Measurements from ENCODE around the gene BRD1.

BRD1 gene

GRCh38 chr22:49803134-49803533 lies 24.5 kb downstream of the BRD1 start:
- H3K9ac ChIP-seq (ENCODE audit: low read length): no peak overlapping the region
- no peak overlapping the region for H3K27ac ChIP-seq (ENCODE audit: low read length)
- H3K36me3 ChIP-seq (ENCODE audit: control insufficient read depth, low read depth, low read length): peaks cover 35% of the 10 kb centered on the region

GRCh38 chr22:49801391-49802060 lies 26.1 kb downstream of the BRD1 start:
- Histone ChIP-seq H3K27me3 (ENCODE audit: control insufficient read depth, insufficient read depth, low read length) (no peaks in the 10 kb centered on the region), H3K9ac (ENCODE audit: low read length) (no peak overlapping the region), H3K4me1 (ENCODE audit: control insufficient read depth, low read depth, low read length) (no peaks in the 10 kb centered on the region), H3K27ac (ENCODE audit: low read length) (no peak overlapping the region), H3K4me3 (ENCODE audit: low read length) (no peak overlapping the region), H3K36me3 (ENCODE audit: control insufficient read depth, low read depth, low read length) (peaks cover 51% of the 10 kb centered on the region), H3K9me3 (ENCODE audit: control insufficient read depth, low read depth, low read length) (no peaks in the 10 kb centered on the region)

More at GRCh38 chr22:49803134-49803533, 24.5 kb downstream of the BRD1 start:
- H3K27me3 ChIP-seq (ENCODE audit: control insufficient read depth, insufficient read depth, low read length): no peaks in the 10 kb centered on the region
- H3K4me1 ChIP-seq (ENCODE audit: control insufficient read depth, low read depth, low read length): no peaks in the 10 kb centered on the region
- H3K4me3 ChIP-seq (ENCODE audit: low read length): no peak overlapping the region
- H3K9me3 ChIP-seq (ENCODE audit: control insufficient read depth, low read depth, low read length): no peaks in the 10 kb centered on the region

- Histone ChIP-seq H3K4me3 (ENCODE audit: low read length) (no peak overlapping the region), H3K9me3 (ENCODE audit: control insufficient read depth, low read depth, low read length) (no peaks in the 10 kb centered on the region), H3K9ac (ENCODE audit: low read length) (no peak overlapping the region), H3K27me3 (ENCODE audit: control insufficient read depth, insufficient read depth, low read length) (no peaks in the 10 kb centered on the region), H3K36me3 (ENCODE audit: control insufficient read depth, low read depth, low read length) (peaks cover 56% of the 10 kb centered on the region), H3K27ac (ENCODE audit: low read length) (no peak overlapping the region), H3K4me1 (ENCODE audit: control insufficient read depth, low read depth, low read length) (no peaks in the 10 kb centered on the region)
These were observed 27.1 kb downstream of the BRD1 start for GRCh38 chr22:49800408-49801238.

GRCh38 chr22:49799431-49800075 lies 28.1 kb downstream of the BRD1 start:
- Histone ChIP-seq H3K4me1 (ENCODE audit: control insufficient read depth, low read depth, low read length) (no peaks in the 10 kb centered on the region), H3K27me3 (ENCODE audit: control insufficient read depth, insufficient read depth, low read length) (no peaks in the 10 kb centered on the region), H3K4me3 (ENCODE audit: low read length) (no peak overlapping the region), H3K9me3 (ENCODE audit: control insufficient read depth, low read depth, low read length) (no peaks in the 10 kb centered on the region), H3K36me3 (ENCODE audit: control insufficient read depth, low read depth, low read length) (peaks cover 67% of the 10 kb centered on the region), H3K9ac (ENCODE audit: low read length) (no peak overlapping the region), H3K27ac (ENCODE audit: low read length) (no peak overlapping the region)

GRCh38 chr22:49798486-49799151 lies 29.1 kb downstream of the BRD1 start:
- no peaks in the 10 kb centered on the region for H3K4me1 ChIP-seq (ENCODE audit: control insufficient read depth, low read depth, low read length)
- peaks cover 70% of the 10 kb centered on the region for H3K36me3 ChIP-seq (ENCODE audit: control insufficient read depth, low read depth, low read length)
- no peaks in the 10 kb centered on the region for H3K9me3 ChIP-seq (ENCODE audit: control insufficient read depth, low read depth, low read length)
- no peak overlapping the region for H3K9ac ChIP-seq (ENCODE audit: low read length)
- no peaks in the 10 kb centered on the region for H3K27me3 ChIP-seq (ENCODE audit: control insufficient read depth, insufficient read depth, low read length)
- H3K4me3 ChIP-seq (ENCODE audit: low read length): no peak overlapping the region
- no peak overlapping the region for H3K27ac ChIP-seq (ENCODE audit: low read length)

GRCh38 chr22:49797706-49798105 lies 30.0 kb downstream of the BRD1 start:
- H3K4me1 ChIP-seq (ENCODE audit: control insufficient read depth, low read depth, low read length): no peaks in the 10 kb centered on the region
- H3K36me3 ChIP-seq (ENCODE audit: control insufficient read depth, low read depth, low read length): peaks cover 70% of the 10 kb centered on the region
- no peak overlapping the region for H3K27ac ChIP-seq (ENCODE audit: low read length)
- H3K4me3 ChIP-seq (ENCODE audit: low read length): no peak overlapping the region
- H3K9me3 ChIP-seq (ENCODE audit: control insufficient read depth, low read depth, low read length): no peaks in the 10 kb centered on the region
- no peaks in the 10 kb centered on the region for H3K27me3 ChIP-seq (ENCODE audit: control insufficient read depth, insufficient read depth, low read length)
- no peak overlapping the region for H3K9ac ChIP-seq (ENCODE audit: low read length)

- Histone ChIP-seq H3K9me3 (ENCODE audit: control insufficient read depth, low read depth, low read length) (no peaks in the 10 kb centered on the region), H3K27me3 (ENCODE audit: control insufficient read depth, insufficient read depth, low read length) (no peaks in the 10 kb centered on the region), H3K9ac (ENCODE audit: low read length) (no peak overlapping the region), H3K36me3 (ENCODE audit: control insufficient read depth, low read depth, low read length) (peaks cover 75% of the 10 kb centered on the region), H3K4me3 (ENCODE audit: low read length) (no peak overlapping the region), H3K4me1 (ENCODE audit: control insufficient read depth, low read depth, low read length) (no peaks in the 10 kb centered on the region), H3K27ac (ENCODE audit: low read length) (no peak overlapping the region)
These were observed 30.9 kb downstream of the BRD1 start for GRCh38 chr22:49796596-49797270.

- Histone ChIP-seq H3K27ac (ENCODE audit: low read length) (no peak overlapping the region), H3K9ac (ENCODE audit: low read length) (no peak overlapping the region), H3K4me1 (ENCODE audit: control insufficient read depth, low read depth, low read length) (no peaks in the 10 kb centered on the region), H3K9me3 (ENCODE audit: control insufficient read depth, low read depth, low read length) (no peaks in the 10 kb centered on the region), H3K27me3 (ENCODE audit: control insufficient read depth, insufficient read depth, low read length) (no peaks in the 10 kb centered on the region), H3K36me3 (ENCODE audit: control insufficient read depth, low read depth, low read length) (peaks cover 75% of the 10 kb centered on the region), H3K4me3 (ENCODE audit: low read length) (no peak overlapping the region)
These were observed 32.2 kb downstream of the BRD1 start for GRCh38 chr22:49795521-49795920.

GRCh38 chr22:49793871-49794270 lies 33.8 kb downstream of the BRD1 start:
- Histone ChIP-seq H3K9ac (ENCODE audit: low read length) (no peak overlapping the region), H3K27me3 (ENCODE audit: control insufficient read depth, insufficient read depth, low read length) (no peaks in the 10 kb centered on the region), H3K36me3 (ENCODE audit: control insufficient read depth, low read depth, low read length) (peaks cover 80% of the 10 kb centered on the region), H3K9me3 (ENCODE audit: control insufficient read depth, low read depth, low read length) (no peaks in the 10 kb centered on the region), H3K4me1 (ENCODE audit: control insufficient read depth, low read depth, low read length) (no peaks in the 10 kb centered on the region), H3K27ac (ENCODE audit: low read length) (no peak overlapping the region), H3K4me3 (ENCODE audit: low read length) (no peak overlapping the region)

GRCh38 chr22:49793296-49793695 lies 34.4 kb downstream of the BRD1 start:
- no peaks in the 10 kb centered on the region for H3K9me3 ChIP-seq (ENCODE audit: control insufficient read depth, low read depth, low read length)
- no peaks in the 10 kb centered on the region for H3K4me1 ChIP-seq (ENCODE audit: control insufficient read depth, low read depth, low read length)
- H3K27ac ChIP-seq (ENCODE audit: low read length): no peak overlapping the region
- H3K9ac ChIP-seq (ENCODE audit: low read length): no peak overlapping the region
- peaks cover 80% of the 10 kb centered on the region for H3K36me3 ChIP-seq (ENCODE audit: control insufficient read depth, low read depth, low read length)
- H3K4me3 ChIP-seq (ENCODE audit: low read length): no peak overlapping the region
- H3K27me3 ChIP-seq (ENCODE audit: control insufficient read depth, insufficient read depth, low read length): no peaks in the 10 kb centered on the region

- no peaks in the 10 kb centered on the region for H3K4me1 ChIP-seq (ENCODE audit: control insufficient read depth, low read depth, low read length)
- no peak overlapping the region for H3K9ac ChIP-seq (ENCODE audit: low read length)
- no peaks in the 10 kb centered on the region for H3K9me3 ChIP-seq (ENCODE audit: control insufficient read depth, low read depth, low read length)
- no peaks in the 10 kb centered on the region for H3K27me3 ChIP-seq (ENCODE audit: control insufficient read depth, insufficient read depth, low read length)
- no peak overlapping the region for H3K4me3 ChIP-seq (ENCODE audit: low read length)
- peaks cover 80% of the 10 kb centered on the region for H3K36me3 ChIP-seq (ENCODE audit: control insufficient read depth, low read depth, low read length)
- no peak overlapping the region for H3K27ac ChIP-seq (ENCODE audit: low read length)
These were observed 35.6 kb downstream of the BRD1 start for GRCh38 chr22:49792107-49792506.
